A673 (cell line): ENCODE measurements around the gene SETX.

ENCODE experiments used
- CTCF ChIP-seq: fragments of 300-800, 200-600 bp; sonication (generic); conservative IDR thresholded peaks from 2 replicates; pipeline ENCODE4 v1.5.1; 2017; ENCODE audit warnings: low read depth, mild to moderate bottlenecking, antibody characterized with exemption, low read length, moderate library complexity, mixed read lengths
- EZH2 ChIP-seq: fragments of 200-600 bp; sonication (generic); IDR thresholded peaks from 2 replicates; pipeline ENCODE4 v1.6.1; 2017; ENCODE audit warnings: borderline replicate concordance, low read depth, mild to moderate bottlenecking, mixed read lengths, antibody characterized with exemption, low read length; ENCODE audit not compliant: poor library complexity, severe bottlenecking

DNA sequence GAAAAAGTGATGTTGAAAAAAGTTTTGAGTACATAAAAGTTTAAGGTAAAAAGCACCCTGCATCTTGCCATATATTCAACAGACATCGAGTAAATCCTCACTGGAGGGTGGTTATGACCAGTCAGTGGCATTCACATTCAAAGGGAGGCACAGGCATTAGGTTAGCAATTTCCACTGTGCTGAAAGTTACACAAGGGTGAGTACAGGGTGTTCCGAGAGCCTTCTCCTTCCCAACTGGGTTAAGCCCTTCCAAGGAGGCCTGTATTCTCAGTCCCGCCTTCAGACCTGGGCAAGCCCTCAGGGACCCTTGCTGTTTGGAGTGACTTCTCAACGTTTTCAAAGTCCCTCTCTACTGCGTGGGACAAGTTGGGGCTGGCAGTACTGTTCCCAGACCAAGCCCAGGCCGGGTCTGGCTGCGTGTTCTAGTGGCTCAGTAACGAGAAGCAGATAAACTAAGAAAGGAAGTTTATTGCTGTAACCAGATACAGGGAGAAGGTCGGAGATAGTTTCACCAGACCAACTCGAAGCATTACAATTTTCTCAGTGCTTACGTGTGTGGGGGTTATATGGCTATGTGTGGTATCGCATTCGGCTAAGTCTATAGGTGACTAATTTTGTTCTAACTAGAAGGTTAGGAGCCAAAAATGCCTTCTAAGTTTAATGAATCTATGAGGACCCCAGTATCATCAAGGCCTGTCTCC lies 13.0 kb upstream of the SETX start:
- no peak for TF ChIP-seq CTCF
- TF ChIP-seq EZH2, result no peak
